ENCODE results near the gene ZNF691.

Gene ZNF691

GRCh38 chr1:42824481-42825035, 21.9 kb upstream of the ZNF691 start:
- Histone ChIP-seq H3K27ac (no peak overlapping the region), H3K4me1 (ENCODE audit: control insufficient read depth in 1 of 2, insufficient read depth in 1 of 2, low read depth in 1 of 2, low read length in 1 of 2) (no peaks in the 10 kb centered on the region), H3K27me3 (no peaks in the 10 kb centered on the region), H3K9me3 (no peaks in the 10 kb centered on the region), H3K36me3 (peaks cover 17% of the 10 kb centered on the region), H3K4me3 (ENCODE audit: low read depth in 1 of 2, low read length in 1 of 2) (no peak overlapping the region)
- TF ChIP-seq, protein P1, sequence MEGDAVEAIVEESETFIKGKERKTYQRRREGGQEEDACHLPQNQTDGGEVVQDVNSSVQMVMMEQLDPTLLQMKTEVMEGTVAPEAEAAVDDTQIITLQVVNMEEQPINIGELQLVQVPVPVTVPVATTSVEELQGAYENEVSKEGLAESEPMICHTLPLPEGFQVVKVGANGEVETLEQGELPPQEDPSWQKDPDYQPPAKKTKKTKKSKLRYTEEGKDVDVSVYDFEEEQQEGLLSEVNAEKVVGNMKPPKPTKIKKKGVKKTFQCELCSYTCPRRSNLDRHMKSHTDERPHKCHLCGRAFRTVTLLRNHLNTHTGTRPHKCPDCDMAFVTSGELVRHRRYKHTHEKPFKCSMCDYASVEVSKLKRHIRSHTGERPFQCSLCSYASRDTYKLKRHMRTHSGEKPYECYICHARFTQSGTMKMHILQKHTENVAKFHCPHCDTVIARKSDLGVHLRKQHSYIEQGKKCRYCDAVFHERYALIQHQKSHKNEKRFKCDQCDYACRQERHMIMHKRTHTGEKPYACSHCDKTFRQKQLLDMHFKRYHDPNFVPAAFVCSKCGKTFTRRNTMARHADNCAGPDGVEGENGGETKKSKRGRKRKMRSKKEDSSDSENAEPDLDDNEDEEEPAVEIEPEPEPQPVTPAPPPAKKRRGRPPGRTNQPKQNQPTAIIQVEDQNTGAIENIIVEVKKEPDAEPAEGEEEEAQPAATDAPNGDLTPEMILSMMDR (IDR thresholded peaks at IDR 0.05), result no peak

- Histone ChIP-seq H3K4me3 (ENCODE audit: low read depth in 1 of 2, low read length in 1 of 2) (no peak overlapping the region), H3K36me3 (peaks cover 23% of the 10 kb centered on the region), H3K4me1 (ENCODE audit: control insufficient read depth in 1 of 2, insufficient read depth in 1 of 2, low read depth in 1 of 2, low read length in 1 of 2) (no peaks in the 10 kb centered on the region), H3K27me3 (no peaks in the 10 kb centered on the region), H3K27ac (no peak overlapping the region), H3K9me3 (no peaks in the 10 kb centered on the region)
- TF ChIP-seq, protein P1 (IDR thresholded peaks at IDR 0.05), result no peak
Measured at GRCh38 chr1:42825036-42825851, 21.2 kb upstream of the ZNF691 start.

GRCh38 chr1:42830631-42831030, 15.8 kb upstream of the ZNF691 start:
- Histone ChIP-seq H3K27me3 (no peaks in the 10 kb centered on the region), H3K27ac (no peak overlapping the region), H3K9me3 (no peaks in the 10 kb centered on the region), H3K36me3 (peaks cover 39% of the 10 kb centered on the region), H3K4me1 (ENCODE audit: control insufficient read depth in 1 of 2, insufficient read depth in 1 of 2, low read depth in 1 of 2, low read length in 1 of 2) (no peaks in the 10 kb centered on the region), H3K4me3 (ENCODE audit: low read depth in 1 of 2, low read length in 1 of 2) (no peak overlapping the region)
- TF ChIP-seq, protein P1 (IDR thresholded peaks at IDR 0.05), result no peak

DNA sequence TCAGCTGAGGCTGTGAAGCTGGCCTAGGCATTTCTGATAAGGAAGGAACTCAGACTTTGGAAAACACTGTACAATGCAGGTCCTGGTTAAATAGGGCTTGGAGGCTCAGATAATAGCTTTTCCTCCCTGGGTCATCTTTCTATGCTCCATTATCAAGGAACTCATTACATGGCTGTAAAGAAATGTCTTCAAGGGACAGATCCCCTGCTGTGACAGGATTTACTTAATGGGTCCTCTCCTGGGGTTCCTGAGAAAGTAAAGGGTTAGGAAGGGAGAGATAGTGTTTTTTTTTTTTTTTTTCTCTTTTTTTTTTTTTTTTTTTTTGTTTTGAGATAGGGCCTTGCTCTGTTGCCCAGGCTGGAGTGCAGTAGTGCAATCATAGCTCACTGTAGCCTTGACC, 15.1 kb upstream of the ZNF691 start:
- TF ChIP-seq, protein P1 (IDR thresholded peaks at IDR 0.05), result no peak
- Histone ChIP-seq H3K27ac (no peak overlapping the region), H3K4me1 (ENCODE audit: control insufficient read depth in 1 of 2, insufficient read depth in 1 of 2, low read depth in 1 of 2, low read length in 1 of 2) (no peaks in the 10 kb centered on the region), H3K27me3 (no peaks in the 10 kb centered on the region), H3K36me3 (peaks cover 41% of the 10 kb centered on the region), H3K4me3 (ENCODE audit: low read depth in 1 of 2, low read length in 1 of 2) (no peak overlapping the region), H3K9me3 (no peaks in the 10 kb centered on the region)

DNA sequence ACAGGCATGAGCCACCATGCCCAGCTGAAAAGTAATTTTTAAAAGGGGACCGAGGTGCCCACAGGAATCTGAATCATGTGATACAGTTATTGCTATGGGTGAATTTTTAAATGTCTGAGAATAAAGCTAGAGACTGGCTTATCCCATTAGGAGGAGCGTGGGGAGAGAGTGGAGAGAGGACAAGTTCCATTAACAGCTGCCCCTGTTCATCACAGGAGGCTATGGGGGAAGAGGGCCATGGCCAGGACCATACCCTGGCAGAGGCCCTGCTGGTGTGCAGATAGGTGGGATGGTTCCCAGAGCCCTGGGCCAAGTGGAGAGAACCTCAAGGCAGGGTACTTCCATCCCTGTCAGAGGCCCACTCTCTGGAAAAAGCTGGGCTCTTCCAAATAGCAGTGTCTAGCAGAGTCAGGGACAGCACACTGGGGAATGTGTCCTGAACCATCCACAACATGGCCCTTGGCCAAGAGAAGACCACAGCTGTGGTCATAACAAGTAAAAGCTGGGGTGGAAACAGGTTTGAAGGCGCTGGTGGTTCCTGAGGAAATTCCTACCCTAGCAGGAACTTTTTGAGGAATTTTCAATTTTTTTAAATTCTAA, 13.7 kb upstream of the ZNF691 start:
- Histone ChIP-seq H3K36me3 (peaks cover 44% of the 10 kb centered on the region), H3K4me1 (ENCODE audit: control insufficient read depth in 1 of 2, insufficient read depth in 1 of 2, low read depth in 1 of 2, low read length in 1 of 2) (no peaks in the 10 kb centered on the region), H3K27ac (no peak overlapping the region), H3K27me3 (no peaks in the 10 kb centered on the region), H3K4me3 (ENCODE audit: low read depth in 1 of 2, low read length in 1 of 2) (no peak overlapping the region), H3K9me3 (no peaks in the 10 kb centered on the region)
- TF ChIP-seq, protein P1 (IDR thresholded peaks at IDR 0.05), result no peak
